ENCODE data around the gene RNF8.
"Not testable (repeated sequence)": the region's sequence is repeated elsewhere in the genome, so short reads cannot be mapped to it uniquely, and the experiment has no call there.

RNF8 gene

GRCh38 chr6:37353761-37354525 lies at the start of gene RNF8:
TSS of gene RNF8 (plus strand) at chr6:37353983. CDS start at chr6:37354165, 182 bp downstream.
- no peak for TF ChIP-seq CTCF (IDR thresholded peaks at IDR 0.05)

GRCh38 chr6:37304766-37305165 lies 49.0 kb upstream of the RNF8 start:
- TF ChIP-seq CTCF (IDR thresholded peaks at IDR 0.05), result no peak
- Histone ChIP-seq H3K4me1 (ENCODE audit: control insufficient read depth in 1 of 2, insufficient read depth in 1 of 2, low read depth in 1 of 2, low read length in 1 of 2) (no peaks in the 10 kb centered on the region), H3K36me3 (peaks cover 65% of the 10 kb centered on the region), H3K4me3 (ENCODE audit: low read depth in 1 of 2, low read length in 1 of 2) (no peak overlapping the region), H3K27me3 (no peaks in the 10 kb centered on the region), H3K9me3 (no peaks in the 10 kb centered on the region), H3K27ac (no peak overlapping the region)

More at GRCh38 chr6:37353761-37354525, at the start of gene RNF8:
- peak within 1 kb of the TSS; percentile 70 to 78 for H3K4me3 ChIP-seq (ENCODE audit: low read depth in 1 of 2, low read length in 1 of 2)
- H3K27ac ChIP-seq, result no peak within 1 kb of the TSS
- peaks cover 10 to 12% of the 10 kb centered on the region in 2 experiments for H3K4me1 ChIP-seq (ENCODE audit: control insufficient read depth in 1 of 2, insufficient read depth in 1 of 2, low read depth in 1 of 2, low read length in 1 of 2)
- peaks cover 29% of the 10 kb centered on the region for H3K27me3 ChIP-seq
- no peaks in the 10 kb centered on the region for H3K36me3 ChIP-seq
- H3K9me3 ChIP-seq, result no peaks in the 10 kb centered on the region

- Histone ChIP-seq H3K4me3 (ENCODE audit: low read depth in 1 of 2, low read length in 1 of 2) (no peak overlapping the region), H3K27ac (no peak overlapping the region), H3K36me3 (peaks cover 65% of the 10 kb centered on the region), H3K4me1 (ENCODE audit: control insufficient read depth in 1 of 2, insufficient read depth in 1 of 2, low read depth in 1 of 2, low read length in 1 of 2) (no peaks in the 10 kb centered on the region), H3K9me3 (no peaks in the 10 kb centered on the region), H3K27me3 (no peaks in the 10 kb centered on the region)
- TF ChIP-seq CTCF (IDR thresholded peaks at IDR 0.05), result no peak
Observed at GRCh38 chr6:37305841-37306425, 47.9 kb upstream of the RNF8 start.

- Histone ChIP-seq H3K27ac (no peak overlapping the region), H3K36me3 (peaks cover 61% of the 10 kb centered on the region), H3K27me3 (no peaks in the 10 kb centered on the region), H3K4me3 (ENCODE audit: low read depth in 1 of 2, low read length in 1 of 2) (no peak overlapping the region), H3K9me3 (no peaks in the 10 kb centered on the region), H3K4me1 (ENCODE audit: control insufficient read depth in 1 of 2, insufficient read depth in 1 of 2, low read depth in 1 of 2, low read length in 1 of 2) (no peaks in the 10 kb centered on the region)
- no peak for TF ChIP-seq CTCF (IDR thresholded peaks at IDR 0.05)
Observed at GRCh38 chr6:37306624-37307222, 47.1 kb upstream of the RNF8 start.

- H3K4me1 ChIP-seq (ENCODE audit: control insufficient read depth in 1 of 2, insufficient read depth in 1 of 2, low read depth in 1 of 2, low read length in 1 of 2); H3K4me3 ChIP-seq (ENCODE audit: low read depth in 1 of 2, low read length in 1 of 2); H3K9me3 ChIP-seq; H3K27me3 ChIP-seq; H3K27ac ChIP-seq: not testable (repeated sequence)
- peaks cover 58% of the 10 kb centered on the region for H3K36me3 ChIP-seq
Observed at GRCh38 chr6:37307484-37307883, 46.3 kb upstream of the RNF8 start.
